Neuronal stem cell (in vitro differentiated cells): Measurements from ENCODE around the gene CACNG6.

ENCODE experiments used
- DNase-seq: peaks from one replicate; pipeline ENCODE4 v3.0.0-alpha.2; 2013; ENCODE audit warnings: low spot score
- H2AFZ ChIP-seq: one replicate; pipeline ENCODE4 v1.6.1; 2013; ENCODE audit warnings: mild to moderate bottlenecking, low read length, inconsistent platforms
- H2AK5ac ChIP-seq: 2 replicates; pipeline ENCODE4 v1.6.1; 2013; ENCODE audit warnings: low read depth, mild to moderate bottlenecking, inconsistent platforms, low read length, moderate library complexity, mixed read lengths
- H2BK120ac ChIP-seq: 2 replicates; pipeline ENCODE4 v1.6.1; 2013; ENCODE audit warnings: low read depth, mild to moderate bottlenecking, inconsistent platforms, low read length, moderate library complexity, mixed read lengths
- H2BK12ac ChIP-seq: one replicate; pipeline ENCODE4 v1.6.1; 2013; ENCODE audit warnings: low read length, inconsistent platforms
- H2BK15ac ChIP-seq: 2 replicates; pipeline ENCODE4 v1.6.1; 2013; ENCODE audit warnings: mild to moderate bottlenecking, low read length, inconsistent platforms, mixed read lengths
- H2BK5ac ChIP-seq: one replicate; pipeline ENCODE4 v1.6.1; 2013; ENCODE audit warnings: inconsistent platforms, mild to moderate bottlenecking, low read length, moderate library complexity
- H3K14ac ChIP-seq: one replicate; pipeline ENCODE4 v1.6.1; 2013; ENCODE audit warnings: low read length, inconsistent platforms
- H3K18ac ChIP-seq: 2 replicates; pipeline ENCODE4 v1.6.1; 2013; ENCODE audit warnings: low read length, inconsistent platforms
- H3K23ac ChIP-seq: 2 replicates; pipeline ENCODE4 v1.6.1; 2013; ENCODE audit warnings: low read depth, mild to moderate bottlenecking, mixed read lengths, low read length, inconsistent platforms; ENCODE audit not compliant: poor library complexity
- H3K27ac ChIP-seq: replicated peaks from 3 replicates; pipeline ENCODE4 v1.5.1; 2013; ENCODE audit warnings: low read length, inconsistent platforms
- H3K27me3 ChIP-seq, 3 experiments: 2 replicates each; pipeline ENCODE4 v1.6.1; 2013; ENCODE audit warnings: low read length in 3 of 3, mild to moderate bottlenecking in 2 of 3, inconsistent platforms in 1 of 3, low read depth in 1 of 3, mixed read lengths in 1 of 3, moderate library complexity in 1 of 3; ENCODE audit not compliant: control insufficient read depth in 3 of 3, insufficient read depth in 3 of 3
- H3K36me3 ChIP-seq, 2 donors: replicated peaks in 1 of 2; 2 replicates each; pipeline ENCODE4 v1.6.1; 2013; ENCODE audit warnings: low read length in 2 of 2; ENCODE audit not compliant: control insufficient read depth in 2 of 2, insufficient read depth in 2 of 2
- H3K4ac ChIP-seq: 2 replicates; pipeline ENCODE4 v1.6.1; 2013; ENCODE audit warnings: inconsistent platforms, mild to moderate bottlenecking, low read length, moderate library complexity
- H3K4me1 ChIP-seq, 2 donors: 1 replicate in 1 of 2; 2 replicates in 1 of 2; pipeline ENCODE4 v1.6.1; 2013; ENCODE audit warnings: low read length in 2 of 2, low read depth in 1 of 2; ENCODE audit not compliant: control insufficient read depth in 2 of 2, insufficient read depth in 1 of 2
- H3K4me2 ChIP-seq: one replicate; pipeline ENCODE4 v1.6.1; 2013; ENCODE audit warnings: mild to moderate bottlenecking, low read length, inconsistent platforms; ENCODE audit not compliant: insufficient read depth, poor library complexity, severe bottlenecking
- H3K4me3 ChIP-seq, 2 donors: 2 replicates each; pipeline ENCODE4 v1.5.1; 2013; ENCODE audit warnings: low read length in 2 of 2, mild to moderate bottlenecking in 2 of 2, inconsistent platforms in 1 of 2, moderate library complexity in 1 of 2
- H3K79me1 ChIP-seq: one replicate; pipeline ENCODE4 v1.6.1; 2013; ENCODE audit warnings: low read depth, mild to moderate bottlenecking, inconsistent platforms, low read length, moderate library complexity
- H3K9ac ChIP-seq: one replicate; pipeline ENCODE4 v1.6.1; 2013; ENCODE audit warnings: mild to moderate bottlenecking, low read depth, low read length, inconsistent platforms; ENCODE audit not compliant: poor library complexity
- H3K9me3 ChIP-seq, 2 donors: replicated peaks in 1 of 2; 2 replicates each; pipeline versions ENCODE3 to v1.6.1; 2013; ENCODE audit warnings: low read length in 2 of 2, mild to moderate bottlenecking in 2 of 2, inconsistent platforms in 1 of 2, low read depth in 1 of 2, mixed read lengths in 1 of 2, moderate library complexity in 1 of 2; ENCODE audit not compliant: control insufficient read depth in 2 of 2, insufficient read depth in 1 of 2
- H4K8ac ChIP-seq: one replicate; pipeline ENCODE4 v1.6.1; 2013; ENCODE audit warnings: low read depth, mild to moderate bottlenecking, inconsistent platforms, low read length, moderate library complexity
- H4K91ac ChIP-seq: one replicate; pipeline ENCODE4 v1.6.1; 2013; ENCODE audit warnings: low read length, low read depth, mild to moderate bottlenecking, inconsistent platforms; ENCODE audit not compliant: poor library complexity
- WGBS, 2 donors: extraction: QIAGEN DNeasy Blood & Tissue Kit; methylation state at CpG; one replicate each; pipeline ENCODE4 v1.1.7; 2013; ENCODE audit warnings: missing lambda C conversion rate in 2 of 2, mixed read lengths in 1 of 2; ENCODE audit not compliant: insufficient read length in 2 of 2, insufficient replicate concordance in 1 of 2; ENCODE audit errors: extremely low coverage in 2 of 2; 5-methylcytosine and 5-hydroxymethylcytosine counted together

CACNG6 gene

DNA sequence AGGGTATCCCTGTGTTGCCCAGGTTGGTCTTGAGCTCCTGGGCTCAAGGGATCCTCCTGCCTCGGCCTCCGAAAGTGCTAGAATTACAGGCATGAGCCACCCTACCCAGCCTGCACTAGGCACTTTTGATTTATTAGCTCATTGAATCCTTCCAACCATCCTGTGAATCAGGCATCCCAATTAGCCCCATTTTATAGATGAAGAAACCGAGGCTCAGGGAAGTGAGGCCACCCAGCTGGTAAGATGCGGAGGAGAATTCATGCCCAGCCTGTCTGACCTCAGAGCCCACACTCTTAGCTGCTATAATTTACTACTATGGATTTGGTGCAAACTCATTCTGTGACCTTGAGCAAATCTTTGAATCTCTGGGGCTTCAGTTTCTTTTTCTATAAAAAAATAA is 46.5 kb upstream of the CACNG6 start:
- no peak overlapping the region for H2AK5ac ChIP-seq
- peaks cover 0 to 5% of the 10 kb centered on the region in 2 donors for H3K9me3 ChIP-seq
- no peak overlapping the region for H3K9ac ChIP-seq
- H3K4ac ChIP-seq, result no peak overlapping the region
- DNase-seq, result no peak
- H2BK120ac ChIP-seq, result no peak overlapping the region
- no peak overlapping the region for H3K27ac ChIP-seq
- H3K14ac ChIP-seq, result no peak overlapping the region
- H3K18ac ChIP-seq, result no peak overlapping the region
- H2BK15ac ChIP-seq, result no peak overlapping the region
- H3K4me1 ChIP-seq, result peaks cover 0 to 9% of the 10 kb centered on the region in 2 donors
- H3K79me1 ChIP-seq, result no peaks in the 10 kb centered on the region
- no peak overlapping the region for H4K8ac ChIP-seq
- H3K36me3 ChIP-seq, result peaks cover 4 to 30% of the 10 kb centered on the region in 2 donors
- H2BK5ac ChIP-seq, result no peak overlapping the region
- no peak overlapping the region for H3K4me2 ChIP-seq
- no peak overlapping the region for H3K23ac ChIP-seq
- peaks cover 0 to 10% (median 0%) of the 10 kb centered on the region in 3 experiments for H3K27me3 ChIP-seq
- no peak overlapping the region for H4K91ac ChIP-seq
- no peak overlapping the region for H2AFZ ChIP-seq
- WGBS, 2 donors, result no CpG with 5 or more reads among the region's 4 CpGs
- no peak overlapping the region for H2BK12ac ChIP-seq
- no peak overlapping the region for H3K4me3 ChIP-seq

DNA sequence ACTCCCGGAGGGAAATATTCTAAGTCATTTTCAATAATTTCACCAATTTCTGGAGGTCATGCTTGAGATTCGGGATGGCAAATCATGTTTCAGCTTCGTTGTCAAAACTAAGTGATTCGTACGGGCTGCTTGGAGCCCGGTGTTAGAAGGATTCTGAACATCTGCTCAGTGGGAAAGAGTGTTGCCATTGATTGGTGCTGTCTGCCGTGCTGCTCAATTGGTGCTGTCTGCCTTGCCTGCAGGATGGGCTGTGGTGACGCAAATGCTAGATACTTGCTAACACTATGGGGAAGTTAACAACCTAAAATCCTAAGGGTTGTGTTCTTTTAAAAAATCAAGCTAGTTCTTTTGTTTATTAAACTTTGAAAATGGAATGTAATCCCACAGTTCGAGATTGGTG is 46.0 kb upstream of the CACNG6 start:
- Histone ChIP-seq H3K9me3 (peaks cover 0 to 5% of the 10 kb centered on the region in 2 donors), H4K8ac (no peak overlapping the region), H3K4ac (no peak overlapping the region), H3K4me3 (peak overlapping the region in 1 of 2 donors; percentile 4), H2BK12ac (no peak overlapping the region), H3K36me3 (peaks cover 1 to 25% of the 10 kb centered on the region in 2 donors), H2BK15ac (no peak overlapping the region), H3K4me2 (no peak overlapping the region), H3K27ac (no peak overlapping the region), H3K14ac (no peak overlapping the region), H3K79me1 (no peaks in the 10 kb centered on the region), H3K4me1 (peaks cover 0 to 9% of the 10 kb centered on the region in 2 donors), H3K9ac (no peak overlapping the region), H2BK5ac (no peak overlapping the region), H3K18ac (no peak overlapping the region), H3K23ac (no peak overlapping the region), H3K27me3 (peaks cover 0 to 10% (median 0%) of the 10 kb centered on the region in 3 experiments), H2AK5ac (no peak overlapping the region), H2BK120ac (no peak overlapping the region), H2AFZ (peak overlapping the region; percentile 11), H4K91ac (no peak overlapping the region)
- no peak for DNase-seq
- WGBS, 2 donors, result no CpG with 5 or more reads among the region's 9 CpGs

DNA sequence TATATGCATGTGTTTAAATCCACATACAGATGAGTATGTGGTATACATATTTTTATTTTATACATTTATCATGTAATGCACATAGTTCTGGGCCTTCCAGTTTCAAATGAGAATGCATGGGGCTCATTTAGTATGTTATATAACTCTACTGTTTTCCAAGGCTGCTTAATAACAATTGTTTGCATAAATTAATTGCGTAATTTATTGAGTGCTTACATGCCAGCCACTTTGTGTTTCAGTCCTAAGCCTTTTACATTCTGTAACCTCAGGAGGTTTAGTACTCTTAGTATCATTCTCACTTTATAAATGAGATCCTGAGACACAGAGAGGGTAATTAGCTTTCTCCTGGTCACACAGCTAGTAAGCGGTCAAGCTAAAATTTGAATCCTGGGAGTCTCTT is 45.4 kb upstream of the CACNG6 start:
- H3K36me3 ChIP-seq, result peaks cover 0 to 22% of the 10 kb centered on the region in 2 donors
- no peak overlapping the region for H3K4me2 ChIP-seq
- no peaks in the 10 kb centered on the region for H3K79me1 ChIP-seq
- no peak overlapping the region for H4K8ac ChIP-seq
- no peak overlapping the region for H3K27ac ChIP-seq
- H2BK5ac ChIP-seq, result no peak overlapping the region
- no peak overlapping the region for H3K9ac ChIP-seq
- no peak overlapping the region for H3K4ac ChIP-seq
- peak overlapping the region in 1 of 2 donors; percentile 4 for H3K4me3 ChIP-seq
- H3K23ac ChIP-seq, result no peak overlapping the region
- peaks cover 0 to 9% of the 10 kb centered on the region in 2 donors for H3K4me1 ChIP-seq
- peaks cover 0 to 10% (median 0%) of the 10 kb centered on the region in 3 experiments for H3K27me3 ChIP-seq
- WGBS, 2 donors, result no CpG with 5 or more reads among the region's 2 CpGs
- no peak overlapping the region for H2BK15ac ChIP-seq
- H3K9me3 ChIP-seq, result peaks cover 0 to 5% of the 10 kb centered on the region in 2 donors
- no peak overlapping the region for H4K91ac ChIP-seq
- no peak overlapping the region for H2BK12ac ChIP-seq
- no peak overlapping the region for H2BK120ac ChIP-seq
- no peak overlapping the region for H3K14ac ChIP-seq
- no peak overlapping the region for H3K18ac ChIP-seq
- no peak for DNase-seq
- no peak overlapping the region for H2AFZ ChIP-seq
- no peak overlapping the region for H2AK5ac ChIP-seq

DNA sequence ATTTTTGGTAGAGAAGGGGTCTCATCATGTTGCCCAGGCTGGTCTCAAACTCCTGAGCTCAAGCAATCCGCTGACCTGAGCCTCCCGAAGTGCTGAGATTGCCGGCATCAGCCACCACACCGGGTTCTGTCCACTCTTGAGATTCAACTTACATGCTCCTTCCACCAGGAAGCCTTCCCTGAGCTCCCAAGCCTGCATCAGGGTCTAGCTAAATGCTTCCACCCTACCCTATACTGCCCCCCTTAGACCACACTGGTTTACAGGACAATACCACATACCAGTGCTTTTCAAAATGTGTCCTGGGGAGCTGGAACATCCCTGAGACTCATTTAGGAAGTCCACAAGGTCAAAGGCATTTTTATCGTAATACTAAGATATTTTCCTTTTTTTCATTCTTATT is 43.8 kb upstream of the CACNG6 start:
- no peak overlapping the region for H3K9ac ChIP-seq
- no peak overlapping the region for H2BK15ac ChIP-seq
- H2BK120ac ChIP-seq, result no peak overlapping the region
- H3K14ac ChIP-seq, result no peak overlapping the region
- no peak overlapping the region for H4K91ac ChIP-seq
- H3K27me3 ChIP-seq, result peaks cover 0 to 8% (median 0%) of the 10 kb centered on the region in 3 experiments
- H3K4ac ChIP-seq, result no peak overlapping the region
- H3K23ac ChIP-seq, result no peak overlapping the region
- no peak overlapping the region for H3K27ac ChIP-seq
- H3K9me3 ChIP-seq, result no peaks in the 10 kb centered on the region
- no peak overlapping the region for H2AK5ac ChIP-seq
- no peak overlapping the region for H2AFZ ChIP-seq
- H2BK12ac ChIP-seq, result no peak overlapping the region
- H3K18ac ChIP-seq, result no peak overlapping the region
- H3K4me3 ChIP-seq, result no peak overlapping the region
- no peak overlapping the region for H2BK5ac ChIP-seq
- no peaks in the 10 kb centered on the region for H3K79me1 ChIP-seq
- DNase-seq, result no peak
- H3K4me2 ChIP-seq, result no peak overlapping the region
- H3K36me3 ChIP-seq, result peaks cover 0 to 5% of the 10 kb centered on the region in 2 donors
- peaks cover 2 to 7% of the 10 kb centered on the region in 2 donors for H3K4me1 ChIP-seq
- H4K8ac ChIP-seq, result no peak overlapping the region
- WGBS, 2 donors, result no CpG with 5 or more reads among the region's 5 CpGs
